Measurements from ENCODE around the gene GUK1.
"Not testable (repeated sequence)": the region's sequence is repeated elsewhere in the genome, so short reads cannot be mapped to it uniquely, and the experiment has no call there.

GUK1 gene

DNA sequence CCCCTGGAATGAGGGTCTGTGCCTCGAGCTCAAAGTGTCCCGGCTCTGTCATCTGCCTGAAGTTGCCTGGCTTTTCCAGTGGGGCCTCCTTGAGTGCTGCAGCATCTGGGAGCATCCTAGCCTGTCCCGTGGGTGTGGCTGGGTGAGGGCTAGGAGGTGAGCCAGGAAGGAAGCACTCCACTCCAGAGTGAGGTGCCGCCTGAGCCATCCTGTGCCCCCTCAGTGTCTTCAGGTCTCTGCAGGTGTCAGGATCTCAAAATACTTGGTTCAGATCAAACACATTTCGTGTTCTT, 37.0 kb downstream of the GUK1 start:
- no peak for DNase-seq (ENCODE audit: low spot score)

- DNase-seq (ENCODE audit: low spot score): no peak
Observed at GRCh38 chr1:228177721-228178710, 37.9 kb downstream of the GUK1 start.

DNA sequence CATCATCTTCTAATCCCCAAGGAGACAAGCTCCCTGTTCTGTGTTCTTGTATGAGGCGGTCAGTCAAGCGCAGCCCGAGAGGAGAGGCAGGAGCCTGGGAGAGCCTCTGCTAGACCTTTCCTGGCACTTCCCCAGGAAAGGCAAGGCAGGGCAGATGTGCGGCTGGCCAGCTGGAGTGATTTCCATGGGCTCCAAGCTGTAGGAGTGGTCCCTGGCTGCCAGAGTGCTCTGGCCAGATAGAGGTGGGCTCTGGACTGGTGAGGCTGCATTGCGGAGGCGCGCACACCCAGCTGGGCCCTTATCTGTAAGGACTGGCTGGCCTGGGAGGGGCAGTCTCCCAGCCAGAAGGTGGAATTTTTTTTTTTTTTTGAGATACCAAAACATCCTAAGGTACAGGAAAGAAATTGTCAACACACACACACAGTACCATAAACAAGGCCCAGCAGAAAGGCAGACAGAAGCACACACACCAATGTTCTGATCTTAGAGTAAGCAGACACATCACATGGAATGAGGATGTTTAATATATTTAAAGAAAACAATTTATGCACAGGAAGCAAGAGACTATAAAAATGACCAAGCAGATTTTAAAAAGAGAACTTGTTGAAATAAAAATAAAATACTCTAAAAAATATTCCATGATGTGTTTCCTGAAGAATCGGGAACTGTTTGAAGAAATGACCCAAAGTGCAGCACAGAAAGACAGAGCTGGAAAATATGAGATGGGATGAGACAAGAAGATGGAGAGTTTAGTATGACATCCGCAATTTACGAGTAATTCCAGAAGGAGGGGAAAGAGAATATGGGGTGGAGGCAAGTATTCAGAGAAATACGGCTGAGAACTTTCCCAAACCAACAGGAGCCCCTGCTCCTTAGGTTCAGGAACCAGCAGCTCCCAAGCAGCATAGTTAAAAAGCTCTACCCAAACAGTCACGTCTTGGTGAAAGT, 38.9 kb downstream of the GUK1 start:
- DNase-seq (ENCODE audit: low spot score): no peak

DNA sequence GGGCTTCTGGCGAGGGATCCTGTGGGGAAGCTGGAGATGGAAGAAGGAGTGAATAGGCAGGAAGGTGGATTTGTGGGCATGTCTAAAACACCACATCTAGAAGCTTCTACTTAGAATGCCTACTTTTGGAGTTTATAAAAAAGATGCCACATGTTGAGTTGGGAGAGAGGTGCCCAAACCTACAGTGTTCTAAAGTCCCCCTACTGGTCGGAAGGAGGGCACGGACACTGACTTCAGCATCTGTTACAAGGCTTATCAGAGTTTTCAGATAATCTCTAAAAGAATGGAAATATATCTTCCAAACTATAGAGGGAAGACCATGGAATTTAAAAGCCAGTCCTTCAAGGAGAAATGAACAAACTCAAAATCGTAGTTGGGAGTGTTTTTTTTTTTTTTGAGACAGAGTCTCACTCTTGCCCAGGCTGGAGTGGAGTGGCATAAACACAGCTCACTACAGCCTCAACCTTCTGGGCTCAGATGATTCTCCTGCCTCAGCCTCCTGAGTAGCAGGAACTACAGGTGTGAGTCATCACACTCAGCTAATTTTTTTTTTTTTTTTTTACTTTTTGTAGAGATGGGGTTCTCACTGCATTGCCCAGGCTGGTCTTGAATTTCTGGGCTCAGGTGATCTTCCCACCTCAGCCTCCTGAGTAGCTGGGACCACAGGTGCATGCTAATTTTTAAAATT, 40.3 kb downstream of the GUK1 start:
- no peak for DNase-seq (ENCODE audit: low spot score)

- no peak for DNase-seq (ENCODE audit: low spot score)
Observed at GRCh38 chr1:228180959-228181644, 41.0 kb downstream of the GUK1 start.

GRCh38 chr1:228181645-228182034, 41.6 kb downstream of the GUK1 start:
- DNase-seq (ENCODE audit: low spot score): no peak

DNA sequence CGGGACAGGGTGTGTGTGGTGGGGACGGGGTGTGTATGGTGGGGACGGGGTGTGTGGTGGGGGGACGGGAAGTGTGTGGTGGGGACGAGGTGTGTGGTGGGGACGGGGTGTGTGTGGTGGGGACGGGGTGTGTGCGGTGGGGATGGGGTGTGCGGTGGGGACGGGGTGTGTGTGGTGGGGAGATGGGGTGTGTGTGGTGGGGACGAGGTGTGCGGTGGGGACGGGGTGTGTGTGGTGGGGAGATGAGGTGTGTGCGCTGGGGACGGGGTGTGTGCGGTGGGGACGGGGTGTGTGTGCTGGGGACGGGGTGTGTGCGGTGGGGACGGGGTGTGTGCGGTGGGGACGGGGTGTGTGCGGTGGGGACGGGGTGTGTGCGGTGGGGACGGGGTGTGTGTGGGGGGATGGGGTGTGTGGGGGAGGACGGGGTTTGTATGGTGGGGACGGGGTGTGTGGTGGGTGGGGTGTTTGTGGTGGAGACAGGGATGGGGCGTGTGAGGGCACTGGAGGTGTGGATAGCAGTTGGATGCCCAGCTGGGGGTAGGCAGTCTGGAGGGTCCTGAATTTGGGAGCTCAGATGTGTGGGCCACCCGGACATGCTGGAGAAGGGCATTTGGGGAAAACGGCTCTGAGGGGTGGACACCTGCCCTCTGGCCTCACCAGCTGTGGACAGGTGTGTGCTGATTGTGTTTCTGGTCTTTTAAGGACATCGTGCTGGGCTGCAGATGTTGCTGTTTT, 42.4 kb downstream of the GUK1 start:
- DNase-seq (ENCODE audit: low spot score): no peak

GRCh38 chr1:228184152-228184551, 44.1 kb downstream of the GUK1 start:
- DNase-seq (ENCODE audit: low spot score): no peak

DNA sequence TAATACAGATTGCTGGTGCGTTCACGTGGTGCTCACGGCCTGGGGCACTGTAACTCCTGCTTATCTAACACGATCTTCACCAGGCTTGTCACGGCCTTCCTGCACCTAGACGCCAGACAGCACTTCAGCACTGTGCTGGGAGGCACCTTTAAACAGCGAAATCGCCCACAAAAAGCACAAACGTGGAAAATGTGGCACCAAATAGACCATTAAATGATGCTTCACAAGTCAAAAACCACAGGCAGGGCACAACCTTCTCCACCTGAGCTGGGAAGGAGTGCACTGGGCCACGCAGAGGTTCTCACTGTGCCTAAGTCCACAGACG, 45.5 kb downstream of the GUK1 start:
- no peak for DNase-seq (ENCODE audit: low spot score)

- not testable (repeated sequence) for DNase-seq (ENCODE audit: low spot score)
Observed at GRCh38 chr1:228188249-228188648, 48.2 kb downstream of the GUK1 start.

GRCh38 chr1:228190182-228190581, 50.1 kb downstream of the GUK1 start:
- DNase-seq (ENCODE audit: low spot score): no peak

DNA sequence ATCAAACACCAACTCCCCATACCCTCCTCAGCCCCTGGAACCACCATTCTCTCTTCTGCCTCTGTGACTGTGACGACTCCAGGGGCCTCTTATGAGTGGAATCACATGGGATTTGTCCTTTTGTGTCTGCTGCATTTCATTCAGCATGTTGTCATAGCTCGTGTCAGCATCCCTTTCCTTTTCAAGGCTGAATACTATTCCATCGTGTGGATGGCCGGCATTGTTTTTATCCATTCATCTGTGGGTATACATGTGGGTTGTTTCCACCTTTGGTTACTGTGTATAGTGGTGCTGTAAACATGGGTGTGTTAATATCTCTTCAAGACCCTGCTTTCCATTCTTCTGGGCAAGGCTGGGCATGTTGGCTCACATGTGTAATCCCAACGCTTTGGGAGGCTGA, 50.7 kb downstream of the GUK1 start:
- no peak for DNase-seq (ENCODE audit: low spot score)

DNA sequence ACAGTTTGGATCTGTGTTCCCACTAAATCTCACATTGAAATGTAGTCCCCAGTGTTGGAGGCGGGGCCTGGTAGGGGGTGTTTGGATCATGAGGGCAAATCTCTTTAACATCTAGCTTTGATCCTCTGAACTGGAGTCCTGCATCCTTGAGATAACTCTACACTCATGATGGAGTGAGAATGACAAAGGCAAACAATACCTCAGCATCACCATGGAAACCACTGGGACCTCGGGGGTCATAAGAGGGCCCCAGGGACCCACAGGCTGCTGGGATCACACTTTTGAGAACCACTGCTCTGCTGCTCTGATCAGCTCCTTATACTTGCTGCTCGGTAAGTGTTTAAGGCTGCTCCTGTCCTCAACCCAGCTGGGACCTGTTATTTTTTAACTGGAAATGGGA, 54.4 kb downstream of the GUK1 start:
- DNase-seq (ENCODE audit: low spot score): no peak

DNA sequence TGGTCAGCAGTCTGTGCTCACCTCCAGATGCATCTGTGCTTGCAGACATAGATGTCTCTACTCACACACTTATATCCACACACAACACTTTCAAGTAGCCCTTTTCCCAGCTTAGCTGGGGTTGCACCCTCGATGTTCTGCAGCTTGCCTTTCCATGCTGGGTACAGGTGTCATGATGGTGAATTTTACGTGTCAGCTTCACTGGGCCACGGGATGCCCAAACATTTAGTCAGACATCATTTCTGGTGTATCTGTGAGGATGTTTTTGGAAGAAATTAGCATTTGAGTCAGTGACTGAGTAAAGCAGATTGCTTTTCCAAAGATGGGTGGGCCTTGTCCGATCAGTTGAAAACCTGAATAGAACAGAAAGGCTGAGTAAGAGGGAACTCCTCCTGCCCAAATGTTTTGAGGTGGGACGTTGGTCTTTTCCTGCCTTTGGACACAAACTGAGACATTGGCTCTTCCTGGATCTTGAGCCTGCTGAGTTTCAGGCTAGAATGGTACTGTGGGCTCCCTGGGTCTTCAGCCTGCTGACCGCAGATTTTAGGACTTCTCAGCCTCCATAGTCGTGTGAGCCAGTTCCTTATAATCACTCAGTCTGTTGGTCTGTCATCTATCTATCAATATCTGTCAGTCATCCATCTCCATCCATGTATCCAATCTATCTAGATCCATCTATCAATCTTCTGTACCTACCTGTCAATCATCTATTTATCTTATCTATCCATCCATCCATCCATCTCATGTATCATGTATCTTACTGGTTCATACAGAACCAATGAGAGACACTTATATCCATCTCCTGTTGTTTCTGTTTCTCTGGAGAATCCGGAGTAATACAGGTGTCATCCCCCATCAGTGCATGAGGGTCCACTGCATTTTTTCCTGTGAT, 55.1 kb downstream of the GUK1 start:
- DNase-seq (ENCODE audit: low spot score): no peak

DNA sequence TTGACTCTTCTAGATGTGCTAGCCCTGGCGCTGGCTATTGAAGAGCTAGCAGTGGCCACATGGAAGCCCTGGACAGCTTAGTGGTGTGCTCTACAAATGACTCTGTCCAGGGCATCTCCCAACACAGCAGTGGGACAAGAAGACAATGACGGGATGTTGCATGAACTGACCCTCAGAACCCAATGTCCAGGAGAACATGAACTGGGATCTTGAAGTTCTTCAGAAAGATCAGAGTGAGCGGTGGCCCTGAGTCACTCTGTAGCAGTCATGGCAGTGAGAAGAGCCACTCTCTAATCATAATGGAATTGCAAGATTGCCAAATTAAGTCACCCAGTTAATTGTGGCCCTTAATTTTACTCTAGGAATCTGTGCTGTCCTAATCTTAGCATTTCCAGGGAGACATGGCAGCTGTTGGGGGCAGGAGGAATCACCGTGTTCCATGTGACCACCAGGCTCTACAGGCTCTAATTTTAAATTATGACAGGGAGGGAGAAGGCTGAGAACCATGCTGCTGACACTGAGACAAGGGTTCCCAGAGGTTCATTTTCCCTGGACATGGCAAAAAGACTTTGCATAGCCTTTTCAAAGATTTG, 57.6 kb downstream of the GUK1 start:
- DNase-seq (ENCODE audit: low spot score): no peak
